ENCODE results near the gene ERRFI1. TPM values are rescaled to one million over a fixed set of nuclear protein-coding genes. Genes with fewer than 3 reads are reported as not detected.
"Not testable (repeated sequence)": the region's sequence is repeated elsewhere in the genome, so short reads cannot be mapped to it uniquely, and the experiment has no call there.

The ERRFI1 gene
- total RNA-seq, 1 donor: 106 TPM

- TF ChIP-seq, protein P1, sequence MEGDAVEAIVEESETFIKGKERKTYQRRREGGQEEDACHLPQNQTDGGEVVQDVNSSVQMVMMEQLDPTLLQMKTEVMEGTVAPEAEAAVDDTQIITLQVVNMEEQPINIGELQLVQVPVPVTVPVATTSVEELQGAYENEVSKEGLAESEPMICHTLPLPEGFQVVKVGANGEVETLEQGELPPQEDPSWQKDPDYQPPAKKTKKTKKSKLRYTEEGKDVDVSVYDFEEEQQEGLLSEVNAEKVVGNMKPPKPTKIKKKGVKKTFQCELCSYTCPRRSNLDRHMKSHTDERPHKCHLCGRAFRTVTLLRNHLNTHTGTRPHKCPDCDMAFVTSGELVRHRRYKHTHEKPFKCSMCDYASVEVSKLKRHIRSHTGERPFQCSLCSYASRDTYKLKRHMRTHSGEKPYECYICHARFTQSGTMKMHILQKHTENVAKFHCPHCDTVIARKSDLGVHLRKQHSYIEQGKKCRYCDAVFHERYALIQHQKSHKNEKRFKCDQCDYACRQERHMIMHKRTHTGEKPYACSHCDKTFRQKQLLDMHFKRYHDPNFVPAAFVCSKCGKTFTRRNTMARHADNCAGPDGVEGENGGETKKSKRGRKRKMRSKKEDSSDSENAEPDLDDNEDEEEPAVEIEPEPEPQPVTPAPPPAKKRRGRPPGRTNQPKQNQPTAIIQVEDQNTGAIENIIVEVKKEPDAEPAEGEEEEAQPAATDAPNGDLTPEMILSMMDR (IDR thresholded peaks at IDR 0.05; ENCODE audit: insufficient read depth, low read length): no peak
- DNase-seq (ENCODE audit: low read depth): peak; percentile 11
- H3K4me3 ChIP-seq (ENCODE audit: low read depth, low read length): no peak overlapping the region
Observed at GRCh38 chr1:8053878-8054567, 27.9 kb upstream of the ERRFI1 start.

- TF ChIP-seq, protein P1 (IDR thresholded peaks at IDR 0.05; ENCODE audit: insufficient read depth, low read length): no peak
- no peak for DNase-seq (ENCODE audit: low read depth)
- no peak overlapping the region for H3K4me3 ChIP-seq (ENCODE audit: low read depth, low read length)
Observed at GRCh38 chr1:8051650-8052049, 25.5 kb upstream of the ERRFI1 start.

GRCh38 chr1:8049229-8049628, 23.1 kb upstream of the ERRFI1 start:
- DNase-seq (ENCODE audit: low read depth): not testable (repeated sequence)

GRCh38 chr1:8047686-8048445, 21.8 kb upstream of the ERRFI1 start:
- no peak overlapping the region for H3K4me3 ChIP-seq (ENCODE audit: low read depth, low read length)
- DNase-seq (ENCODE audit: low read depth): peak; percentile 94
- TF ChIP-seq, protein P1 (IDR thresholded peaks at IDR 0.05; ENCODE audit: insufficient read depth, low read length): no peak

More at GRCh38 chr1:8049229-8049628, 23.1 kb upstream of the ERRFI1 start:
- H3K4me3 ChIP-seq (ENCODE audit: low read depth, low read length): not testable (repeated sequence)

- DNase-seq (ENCODE audit: low read depth): peak; percentile 57
- TF ChIP-seq, protein P1 (IDR thresholded peaks at IDR 0.05; ENCODE audit: insufficient read depth, low read length): no peak
- H3K4me3 ChIP-seq (ENCODE audit: low read depth, low read length): no peak overlapping the region
Observed at GRCh38 chr1:8047112-8047511, 21.0 kb upstream of the ERRFI1 start.

DNA sequence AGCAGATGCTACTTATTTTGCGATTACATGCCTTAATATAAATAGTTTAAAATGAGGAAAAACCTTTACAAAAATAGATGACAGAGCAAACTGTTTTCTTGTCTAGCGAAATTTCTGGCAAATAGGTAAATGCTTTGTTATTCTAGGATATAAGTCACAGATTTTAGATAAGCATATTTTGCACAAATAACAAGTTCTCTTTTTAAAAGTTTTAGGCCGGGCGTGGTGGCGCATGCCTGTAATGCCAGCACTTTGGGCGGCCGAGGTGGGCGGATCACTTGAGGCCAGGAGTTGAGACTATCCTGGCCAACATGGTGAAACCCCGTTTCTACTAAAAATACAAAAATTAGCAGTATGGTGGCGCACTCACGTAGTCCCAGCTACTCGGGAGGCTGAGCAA, 20.3 kb upstream of the ERRFI1 start:
- no peak for DNase-seq (ENCODE audit: low read depth)
- no peak overlapping the region for H3K4me3 ChIP-seq (ENCODE audit: low read depth, low read length)
- TF ChIP-seq, protein P1 (IDR thresholded peaks at IDR 0.05; ENCODE audit: insufficient read depth, low read length): no peak

DNA sequence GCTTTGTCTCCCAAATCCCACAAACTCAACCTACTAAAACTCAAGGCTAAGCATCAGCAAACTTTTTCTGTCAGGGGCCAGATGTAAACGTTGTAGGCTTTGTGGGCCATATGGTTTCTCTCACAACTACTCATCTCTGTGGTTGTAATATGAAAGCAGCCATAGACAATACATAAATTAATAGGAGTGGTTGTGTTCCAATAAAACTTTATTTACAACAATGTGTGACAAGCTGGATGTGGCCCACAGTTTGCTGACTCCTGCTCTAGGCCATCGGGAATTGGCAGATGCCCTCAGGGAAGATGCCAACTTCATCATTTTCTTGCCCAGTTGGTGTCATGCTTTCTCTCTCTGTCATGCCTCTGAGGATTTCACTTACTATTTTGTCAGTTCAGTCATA, 17.5 kb upstream of the ERRFI1 start:
- no peak overlapping the region for H3K4me3 ChIP-seq (ENCODE audit: low read depth, low read length)
- TF ChIP-seq, protein P1 (IDR thresholded peaks at IDR 0.05; ENCODE audit: insufficient read depth, low read length): no peak
- no peak for DNase-seq (ENCODE audit: low read depth)
